Measurements from ENCODE around the gene RBM20.
"Not testable (repeated sequence)": the region's sequence is repeated elsewhere in the genome, so short reads cannot be mapped to it uniquely, and the experiment has no call there.

RBM20 gene

GRCh38 chr10:110860576-110861241 is 216.6 kb downstream of the RBM20 start:
- peaks cover 90% of the 10 kb centered on the region for H3K4me1 Mint-ChIP-seq
- H3K4me3 Mint-ChIP-seq = peak overlapping the region; percentile 64
- no peaks in the 10 kb centered on the region for H3K36me3 Mint-ChIP-seq
- no peaks in the 10 kb centered on the region for H3K9me3 Mint-ChIP-seq
- H3K27me3 Mint-ChIP-seq = no peaks in the 10 kb centered on the region
- H3K27ac Mint-ChIP-seq = peak overlapping the region; percentile 77

GRCh38 chr10:110861476-110861875 is 217.3 kb downstream of the RBM20 start:
- Mint-ChIP-seq H3K27ac (peak overlapping the region; percentile 77), H3K4me3 (no peak overlapping the region), H3K27me3 (no peaks in the 10 kb centered on the region), H3K9me3 (no peaks in the 10 kb centered on the region), H3K4me1 (peaks cover 93% of the 10 kb centered on the region), H3K36me3 (no peaks in the 10 kb centered on the region)

- peak overlapping the region; percentile 93 for H3K27ac Mint-ChIP-seq
- peaks cover 99% of the 10 kb centered on the region for H3K4me1 Mint-ChIP-seq
- no peaks in the 10 kb centered on the region for H3K36me3 Mint-ChIP-seq
- peak overlapping the region; percentile 47 for H3K4me3 Mint-ChIP-seq
- no peaks in the 10 kb centered on the region for H3K9me3 Mint-ChIP-seq
- no peaks in the 10 kb centered on the region for H3K27me3 Mint-ChIP-seq
Measured at GRCh38 chr10:110861930-110862649, 218.0 kb downstream of the RBM20 start.

GRCh38 chr10:110862961-110863360 is 218.8 kb downstream of the RBM20 start:
- Mint-ChIP-seq H3K27me3 (no peaks in the 10 kb centered on the region), H3K4me1 (peaks cover 99% of the 10 kb centered on the region), H3K9me3 (no peaks in the 10 kb centered on the region), H3K36me3 (no peaks in the 10 kb centered on the region), H3K4me3 (no peak overlapping the region), H3K27ac (peak overlapping the region; percentile 93)

DNA sequence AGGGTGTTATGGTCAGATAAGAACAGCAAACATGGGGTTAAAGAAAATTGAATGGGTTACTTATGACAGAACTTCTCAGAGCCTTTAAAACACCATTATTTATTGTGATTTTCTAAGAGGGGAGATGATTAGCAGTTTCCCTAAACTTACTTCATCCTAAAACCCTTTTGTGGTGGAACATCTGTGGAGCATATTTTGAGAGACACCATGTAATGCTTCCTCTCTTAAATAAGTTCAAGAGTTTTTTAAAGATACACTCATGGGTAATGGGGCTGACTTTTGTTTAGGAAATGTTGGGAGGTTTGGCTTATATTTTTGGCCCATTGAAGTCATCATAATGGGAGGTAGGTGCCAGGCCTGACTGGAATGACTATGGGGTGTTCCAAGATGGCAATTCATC is 219.2 kb downstream of the RBM20 start:
- Mint-ChIP-seq H3K4me3 (no peak overlapping the region), H3K36me3 (no peaks in the 10 kb centered on the region), H3K27me3 (no peaks in the 10 kb centered on the region), H3K27ac (peak overlapping the region; percentile 93), H3K4me1 (peaks cover 99% of the 10 kb centered on the region), H3K9me3 (no peaks in the 10 kb centered on the region)

GRCh38 chr10:110863956-110864355 is 219.8 kb downstream of the RBM20 start:
- no peak overlapping the region for H3K4me3 Mint-ChIP-seq

GRCh38 chr10:110864662-110865140 is 220.6 kb downstream of the RBM20 start:
- no peaks in the 10 kb centered on the region for H3K9me3 Mint-ChIP-seq
- no peaks in the 10 kb centered on the region for H3K27me3 Mint-ChIP-seq
- peak overlapping the region; percentile 97 for H3K27ac Mint-ChIP-seq
- peaks cover 100% of the 10 kb centered on the region for H3K4me1 Mint-ChIP-seq
- peak overlapping the region; percentile 82 for H3K4me3 Mint-ChIP-seq
- no peaks in the 10 kb centered on the region for H3K36me3 Mint-ChIP-seq

More at GRCh38 chr10:110863956-110864355, 219.8 kb downstream of the RBM20 start:
- H3K36me3 Mint-ChIP-seq = no peaks in the 10 kb centered on the region
- H3K27me3 Mint-ChIP-seq = no peaks in the 10 kb centered on the region
- peak overlapping the region; percentile 93 for H3K27ac Mint-ChIP-seq
- H3K9me3 Mint-ChIP-seq = no peaks in the 10 kb centered on the region
- peaks cover 100% of the 10 kb centered on the region for H3K4me1 Mint-ChIP-seq

DNA sequence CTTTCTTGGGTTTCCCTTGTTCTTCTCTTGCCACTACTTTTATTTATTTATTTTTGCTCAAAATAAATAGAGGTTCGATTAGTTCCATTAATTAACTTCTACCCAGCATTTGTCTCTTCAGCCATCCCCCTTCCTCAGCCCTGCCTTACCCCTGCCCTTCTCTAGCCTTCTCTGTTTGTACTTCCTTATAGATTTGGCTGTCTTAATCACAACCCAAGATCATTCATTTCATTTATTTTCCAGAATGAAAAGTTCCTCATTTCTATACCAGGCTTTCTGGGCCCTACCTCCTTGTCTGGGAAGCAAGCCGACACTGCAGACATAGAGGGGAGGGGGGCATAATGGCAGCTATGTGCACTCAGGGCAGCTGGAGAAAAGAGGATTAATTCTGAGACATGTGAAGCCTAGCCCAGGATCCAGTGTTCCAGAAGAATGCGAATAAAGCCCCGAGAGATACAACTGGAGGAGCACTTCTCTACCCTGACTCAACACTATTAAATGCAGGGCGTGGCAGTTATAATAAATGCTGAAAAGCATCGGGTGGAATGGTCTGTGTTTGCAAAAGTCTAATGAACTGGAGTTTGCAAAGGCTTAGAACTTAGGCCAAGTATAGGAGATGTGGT is 221.2 kb downstream of the RBM20 start:
- Mint-ChIP-seq H3K27me3 (no peaks in the 10 kb centered on the region), H3K9me3 (no peaks in the 10 kb centered on the region), H3K36me3 (no peaks in the 10 kb centered on the region), H3K4me1 (peaks cover 100% of the 10 kb centered on the region), H3K4me3 (peak overlapping the region; percentile 82), H3K27ac (peak overlapping the region; percentile 97)

- peaks cover 100% of the 10 kb centered on the region for H3K4me1 Mint-ChIP-seq
- peak overlapping the region; percentile 97 for H3K27ac Mint-ChIP-seq
- no peaks in the 10 kb centered on the region for H3K9me3 Mint-ChIP-seq
- H3K4me3 Mint-ChIP-seq = peak overlapping the region; percentile 82
- no peaks in the 10 kb centered on the region for H3K27me3 Mint-ChIP-seq
- no peaks in the 10 kb centered on the region for H3K36me3 Mint-ChIP-seq
Measured at GRCh38 chr10:110865809-110866482, 221.8 kb downstream of the RBM20 start.

DNA sequence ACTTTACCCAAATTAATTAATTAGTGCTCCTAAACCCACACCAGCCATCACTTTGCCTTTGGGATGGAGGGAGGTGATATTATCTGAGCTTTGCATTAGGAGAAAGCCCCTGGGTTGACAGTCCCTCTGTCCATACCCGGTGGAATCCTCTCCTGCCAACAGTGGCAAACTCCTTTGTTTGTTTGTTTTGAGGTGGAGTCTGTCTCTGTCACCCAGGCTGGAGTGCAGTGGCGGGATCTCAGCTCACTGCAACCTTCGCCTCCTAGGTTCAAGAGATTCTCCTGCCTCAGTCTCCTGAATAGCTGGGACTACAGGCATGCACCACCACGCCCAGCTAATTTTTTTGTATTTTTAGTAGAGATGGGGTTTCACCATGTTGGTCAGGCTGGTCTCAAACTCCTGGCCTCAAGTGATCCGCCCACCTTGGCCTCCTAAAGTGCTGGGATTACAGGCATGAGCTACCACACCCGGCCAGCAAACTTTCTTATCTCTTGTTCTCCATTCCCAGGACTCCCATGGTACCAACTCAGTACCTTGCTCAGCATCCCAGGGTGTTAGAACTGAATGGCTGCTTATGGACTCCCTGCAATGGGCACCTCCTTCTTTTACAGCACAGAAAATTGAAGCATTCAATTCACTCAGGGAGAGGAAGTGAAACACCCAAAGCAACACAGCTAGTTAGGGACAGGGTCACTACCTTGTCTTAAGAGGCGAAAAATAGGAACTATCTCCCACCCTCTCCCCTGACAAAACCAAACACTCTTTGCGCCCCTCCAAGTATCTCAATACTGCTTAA is 223.1 kb downstream of the RBM20 start:
- Mint-ChIP-seq H3K27ac (peak overlapping the region; percentile 66), H3K4me3 (peak overlapping the region; percentile 20), H3K4me1 (peaks cover 95% of the 10 kb centered on the region)
- H3K9me3 Mint-ChIP-seq, H3K36me3 Mint-ChIP-seq, H3K27me3 Mint-ChIP-seq: not testable (repeated sequence)

GRCh38 chr10:110867807-110868465 is 223.8 kb downstream of the RBM20 start:
- Mint-ChIP-seq H3K27ac (peak overlapping the region; percentile 84), H3K4me1 (peaks cover 88% of the 10 kb centered on the region), H3K36me3 (no peaks in the 10 kb centered on the region), H3K9me3 (no peaks in the 10 kb centered on the region), H3K27me3 (no peaks in the 10 kb centered on the region), H3K4me3 (peak overlapping the region; percentile 70)

DNA sequence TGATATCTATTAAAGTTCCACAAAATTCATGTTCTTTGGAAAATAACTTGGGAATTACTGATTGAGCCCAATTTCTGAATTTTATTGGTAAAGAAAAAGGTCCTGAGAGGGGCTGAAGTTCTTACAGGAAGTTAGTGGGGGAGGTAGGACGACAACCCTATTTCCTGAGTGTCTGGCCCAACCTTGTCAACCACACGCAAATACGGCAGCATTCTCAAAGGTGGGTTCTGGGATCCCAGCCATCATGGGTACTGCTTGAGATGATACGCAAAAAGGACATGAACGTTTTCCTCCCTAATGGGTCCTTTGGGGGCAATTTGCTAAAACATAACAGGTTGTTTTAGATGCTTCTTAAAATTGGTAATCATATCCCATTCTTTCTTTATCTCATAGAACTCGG is 224.8 kb downstream of the RBM20 start:
- Mint-ChIP-seq H3K4me3 (peak overlapping the region; percentile 70), H3K9me3 (no peaks in the 10 kb centered on the region), H3K36me3 (no peaks in the 10 kb centered on the region), H3K27me3 (no peaks in the 10 kb centered on the region), H3K4me1 (peaks cover 78% of the 10 kb centered on the region), H3K27ac (peak overlapping the region; percentile 100)

- peak overlapping the region; percentile 100 for H3K27ac Mint-ChIP-seq
- H3K27me3 Mint-ChIP-seq = no peaks in the 10 kb centered on the region
- peaks cover 74% of the 10 kb centered on the region for H3K4me1 Mint-ChIP-seq
- H3K4me3 Mint-ChIP-seq = peak overlapping the region; percentile 96
- H3K9me3 Mint-ChIP-seq = no peaks in the 10 kb centered on the region
- no peaks in the 10 kb centered on the region for H3K36me3 Mint-ChIP-seq
Measured at GRCh38 chr10:110870823-110871297, 226.7 kb downstream of the RBM20 start.

DNA sequence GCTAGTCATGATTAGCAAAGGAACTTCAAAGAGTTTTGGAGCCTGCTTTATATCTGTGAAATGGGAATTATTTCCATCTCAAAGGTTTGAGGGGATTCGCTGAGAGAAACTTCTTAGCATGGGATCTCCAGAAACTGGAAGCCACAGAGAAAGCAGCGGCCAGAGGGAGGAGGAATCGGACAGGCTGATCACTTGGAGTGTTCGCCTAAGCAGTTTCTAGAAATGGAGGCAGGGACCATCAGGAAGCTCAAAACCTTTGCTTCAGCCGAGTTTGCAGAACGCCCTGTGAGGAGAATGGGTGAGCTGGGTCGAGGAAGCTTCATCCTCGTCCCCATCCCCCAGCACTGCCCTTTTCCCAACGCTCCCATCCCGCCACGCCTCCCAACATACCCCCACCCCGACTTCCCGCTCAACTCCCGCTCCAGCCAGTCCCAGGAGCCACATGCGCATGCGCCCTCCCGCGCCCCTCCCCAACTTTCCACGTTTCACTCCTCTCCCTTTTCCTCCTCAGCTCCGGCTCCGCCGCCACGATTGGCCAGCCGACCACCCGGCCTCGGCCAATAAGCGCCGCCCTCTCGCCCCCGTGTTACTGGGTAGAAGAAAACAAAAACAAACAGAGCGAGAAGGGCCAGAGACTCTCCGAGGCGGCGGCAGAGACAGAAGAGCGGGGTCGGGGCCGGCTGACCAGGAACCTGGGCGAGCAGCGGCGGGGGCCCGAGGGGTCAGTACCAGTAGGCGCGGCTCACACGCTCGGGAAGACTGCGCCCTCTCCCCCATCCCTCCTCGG is 227.4 kb downstream of the RBM20 start, which contains the start of gene PDCD4:
Gene PDCD4 (plus strand): TSS at position 631 of the 787 bp plus-strand sequence. CDS start 4,100 bp downstream, outside the sequence.
- Mint-ChIP-seq H3K4me1 (peaks cover 74% of the 10 kb centered on the region), H3K27me3 (no peaks in the 10 kb centered on the region), H3K27ac (peak within 1 kb of the TSS; percentile 100), H3K36me3 (no peaks in the 10 kb centered on the region), H3K4me3 (peak within 1 kb of the TSS; percentile 96), H3K9me3 (no peaks in the 10 kb centered on the region)

Data from activated naive CD4-positive, alpha-beta T cell treated with anti-CD3 and anti-CD28 coated beads, Interleukin-2, amount 50 U/mL, for 24 hours (primary cell).